Activated naive CD4-positive, alpha-beta T cell treated with anti-CD3 and anti-CD28 coated beads for 36 hours (primary cell): Measurements from ENCODE around the gene UBA1. TPM values are rescaled to one million over a fixed set of nuclear protein-coding genes. Genes with fewer than 3 reads are reported as not detected.
"Not testable (repeated sequence)": the region's sequence is repeated elsewhere in the genome, so short reads cannot be mapped to it uniquely, and the experiment has no call there.

Experiments used
- CTCF ChIA-PET: fragments of 350-600 bp; sonication (Branson Sonifier 250); formaldehyde crosslinking; loops from one replicate; lab custom pipeline; 2021; ENCODE audit warnings: antibody characterized with exemption; lab: Charles Lee
- DNase-seq: peaks from one replicate; pipeline ENCODE4 v3.0.0-alpha.2; 2020
- H3K27ac Mint-ChIP-seq: one replicate; pipeline ENCODE4 v1.8.0; 2021; ENCODE audit warnings: mild to moderate bottlenecking, mixed read lengths
- H3K27me3 Mint-ChIP-seq: one replicate; pipeline ENCODE4 v1.8.0; 2021; ENCODE audit warnings: low read depth, mixed read lengths
- H3K36me3 Mint-ChIP-seq: one replicate; pipeline ENCODE4 v1.8.0; 2021; ENCODE audit warnings: low read depth, mixed read lengths
- H3K4me1 Mint-ChIP-seq: one replicate; pipeline ENCODE4 v1.8.0; 2021; ENCODE audit warnings: low read depth, mixed read lengths
- H3K4me3 Mint-ChIP-seq: one replicate; pipeline ENCODE4 v1.8.0; 2021; ENCODE audit warnings: mild to moderate bottlenecking, moderate library complexity, mixed read lengths
- H3K9me3 Mint-ChIP-seq: one replicate; pipeline ENCODE4 v1.8.0; 2021; ENCODE audit warnings: mixed read lengths
- intact Hi-C: fragments of 100-400 bp; cut with micrococcal nuclease; formaldehyde crosslinking; loops from one replicate; pipeline ENCODE4 v1.15.1; 2023
- total RNA-seq, 2 experiments: library from RNA; stranded (reverse); gene quantifications; one replicate each; pipeline ENCODE4 v1.2.3, GENCODE V29; 2021

Gene UBA1
- total RNA-seq, 2 experiments from 2014 or later: 246 to 251 TPM

- H3K9me3 Mint-ChIP-seq: no peaks in the 10 kb centered on the region
- CTCF ChIA-PET: no interaction called here
- no peak overlapping the region for H3K27ac Mint-ChIP-seq
Observed at GRCh38 chrX:47243351-47243750, 49.7 kb downstream of the UBA1 start.

GRCh38 chrX:47244676-47245075 lies 51.0 kb downstream of the UBA1 start:
- Mint-ChIP-seq H3K27me3 (no peaks in the 10 kb centered on the region), H3K27ac (no peak overlapping the region), H3K9me3 (no peaks in the 10 kb centered on the region), H3K4me1 (peaks cover 6% of the 10 kb centered on the region), H3K36me3 (no peaks in the 10 kb centered on the region), H3K4me3 (no peak overlapping the region)
- CTCF ChIA-PET: no interaction called here
- intact Hi-C loops: no loop called here
- no peak for DNase-seq

More at GRCh38 chrX:47243351-47243750, 49.7 kb downstream of the UBA1 start:
- Mint-ChIP-seq H3K36me3 (no peaks in the 10 kb centered on the region), H3K27me3 (no peaks in the 10 kb centered on the region), H3K4me1 (no peaks in the 10 kb centered on the region), H3K4me3 (no peak overlapping the region)
- intact Hi-C loops: no loop called here
- DNase-seq: no peak

- Mint-ChIP-seq H3K36me3 (no peaks in the 10 kb centered on the region), H3K27ac (no peak overlapping the region), H3K4me1 (peaks cover 8% of the 10 kb centered on the region), H3K27me3 (no peaks in the 10 kb centered on the region), H3K9me3 (no peaks in the 10 kb centered on the region), H3K4me3 (no peak overlapping the region)
- CTCF ChIA-PET: no interaction called here
- DNase-seq: no peak
- intact Hi-C loops: no loop called here
Observed at GRCh38 chrX:47245156-47245555, 51.5 kb downstream of the UBA1 start.

GRCh38 chrX:47247206-47247998 lies 53.8 kb downstream of the UBA1 start:
- DNase-seq: no peak
- no peaks in the 10 kb centered on the region for H3K27me3 Mint-ChIP-seq
- H3K4me1 Mint-ChIP-seq: peaks cover 8% of the 10 kb centered on the region
- H3K9me3 Mint-ChIP-seq: no peaks in the 10 kb centered on the region
- CTCF ChIA-PET: no interaction called here
- intact Hi-C loops: no loop called here
- H3K4me3 Mint-ChIP-seq: no peak overlapping the region
- H3K36me3 Mint-ChIP-seq: no peaks in the 10 kb centered on the region
- H3K27ac Mint-ChIP-seq: peak overlapping the region; percentile 24

- CTCF ChIA-PET: no interaction called here
- no peaks in the 10 kb centered on the region for H3K36me3 Mint-ChIP-seq
- intact Hi-C loops: no loop called here
- no peak overlapping the region for H3K27ac Mint-ChIP-seq
- H3K4me1 Mint-ChIP-seq: peaks cover 8% of the 10 kb centered on the region
- no peak overlapping the region for H3K4me3 Mint-ChIP-seq
- no peaks in the 10 kb centered on the region for H3K9me3 Mint-ChIP-seq
- H3K27me3 Mint-ChIP-seq: no peaks in the 10 kb centered on the region
- no peak for DNase-seq
Observed at GRCh38 chrX:47247999-47248320, 54.3 kb downstream of the UBA1 start.

- intact Hi-C loops: no loop called here
- DNase-seq: no peak
- Mint-ChIP-seq H3K4me1 (peaks cover 8% of the 10 kb centered on the region), H3K36me3 (no peaks in the 10 kb centered on the region), H3K27ac (no peak overlapping the region), H3K9me3 (no peaks in the 10 kb centered on the region), H3K4me3 (no peak overlapping the region), H3K27me3 (no peaks in the 10 kb centered on the region)
- CTCF ChIA-PET: no interaction called here
Observed at GRCh38 chrX:47248576-47248975, 54.9 kb downstream of the UBA1 start.

GRCh38 chrX:47250017-47250347 lies 56.4 kb downstream of the UBA1 start:
- no peaks in the 10 kb centered on the region for H3K27me3 Mint-ChIP-seq
- no peaks in the 10 kb centered on the region for H3K36me3 Mint-ChIP-seq
- H3K4me3 Mint-ChIP-seq: no peak overlapping the region
- peaks cover 2% of the 10 kb centered on the region for H3K9me3 Mint-ChIP-seq
- DNase-seq: no peak
- peak overlapping the region; percentile 63 for H3K27ac Mint-ChIP-seq
- H3K4me1 Mint-ChIP-seq: peaks cover 8% of the 10 kb centered on the region
- CTCF ChIA-PET: no interaction called here
- intact Hi-C loops: no loop called here

GRCh38 chrX:47257620-47258019 lies 64.0 kb downstream of the UBA1 start:
- intact Hi-C loops, H3K4me1 Mint-ChIP-seq, H3K27ac Mint-ChIP-seq, H3K27me3 Mint-ChIP-seq, H3K36me3 Mint-ChIP-seq, H3K9me3 Mint-ChIP-seq, H3K4me3 Mint-ChIP-seq, DNase-seq, CTCF ChIA-PET: not testable (repeated sequence)

Other genes starting within 250 kb of the UBA1 start
- gene RGN, start 115.4 kb upstream of the UBA1 start, total RNA-seq: not detected
- 10 to 100 TPM; 85.8 to 87.2 TPM for gene NDUFB11, start 49.1 kb upstream of the UBA1 start, total RNA-seq
- gene RBM10, start 48.6 kb upstream of the UBA1 start, total RNA-seq: 10 to 100 TPM; 65.4 to 65.5 TPM
- 10 to 100 TPM; 85.3 to 88.3 TPM for gene CDK16, start 24.9 kb downstream of the UBA1 start, total RNA-seq
- gene USP11, start 39.2 kb downstream of the UBA1 start, total RNA-seq: 10 to 100 TPM; 12.2 to 12.4 TPM
- 1 to 10 TPM in 1 of 2 experiments, under 1 TPM in 1; 0.69 to 1.0 TPM for gene ZNF157, start 176.7 kb downstream of the UBA1 start, total RNA-seq